Right atrium auricular region (tissue), 2 donors: ENCODE measurements around the gene DVL1. TPM values are rescaled to one million over a fixed set of nuclear protein-coding genes. Genes with fewer than 3 reads are reported as not detected.

Experiments used
- DNase-seq: peaks from one replicate; pipeline ENCODE4 v3.0.0-alpha.2; 2019; ENCODE audit warnings: low spot score
- H3K27ac ChIP-seq, 2 donors: fragments of 200-600 bp; sonication (generic); 1 replicate in 1 of 2; 2 replicates in 1 of 2; pipeline ENCODE4 v1.5.1; 2016 to 2019
- H3K27me3 ChIP-seq, 2 donors: fragments of 200-600 bp; sonication (generic); one replicate each; pipeline versions ENCODE4 v1.5.1 to v1.6.0; 2017 to 2019
- H3K36me3 ChIP-seq: fragments of 200-600 bp; sonication (generic); one replicate; pipeline ENCODE4 v1.5.1; 2016
- H3K4me1 ChIP-seq, 2 donors: fragments of 200-600 bp; sonication (generic); one replicate each; pipeline versions ENCODE4 v1.5.1 to v1.6.0; 2017 to 2019
- H3K4me3 ChIP-seq, 2 donors: fragments of 200-600 bp; sonication (generic); 1 replicate in 1 of 2; 2 replicates in 1 of 2; pipeline ENCODE4 v1.5.1; 2017 to 2019; ENCODE audit warnings: mild to moderate bottlenecking in 1 of 2, moderate library complexity in 1 of 2
- H3K9me3 ChIP-seq, 2 donors: fragments of 200-600 bp; sonication (generic); one replicate each; pipeline ENCODE4 v1.5.1; 2019
- total RNA-seq, 2 donors: library from RNA; depleted of rRNA; stranded (reverse); fragments of >200 nt; gene quantifications; one replicate each; pipeline ENCODE4 v1.1.0, GENCODE V29; 2016
- TF ChIP-seq, protein P1 (sequence below), 2 donors: fragments of 200-600 bp; sonication (generic); IDR thresholded peaks; one replicate each; pipeline ENCODE4 v1.5.1; 2019; ENCODE audit warnings: antibody characterized with exemption in 2 of 2

The DVL1 gene
- total RNA-seq, 2 donors from 2014 or later = 75.0 to 80.2 TPM

DNA sequence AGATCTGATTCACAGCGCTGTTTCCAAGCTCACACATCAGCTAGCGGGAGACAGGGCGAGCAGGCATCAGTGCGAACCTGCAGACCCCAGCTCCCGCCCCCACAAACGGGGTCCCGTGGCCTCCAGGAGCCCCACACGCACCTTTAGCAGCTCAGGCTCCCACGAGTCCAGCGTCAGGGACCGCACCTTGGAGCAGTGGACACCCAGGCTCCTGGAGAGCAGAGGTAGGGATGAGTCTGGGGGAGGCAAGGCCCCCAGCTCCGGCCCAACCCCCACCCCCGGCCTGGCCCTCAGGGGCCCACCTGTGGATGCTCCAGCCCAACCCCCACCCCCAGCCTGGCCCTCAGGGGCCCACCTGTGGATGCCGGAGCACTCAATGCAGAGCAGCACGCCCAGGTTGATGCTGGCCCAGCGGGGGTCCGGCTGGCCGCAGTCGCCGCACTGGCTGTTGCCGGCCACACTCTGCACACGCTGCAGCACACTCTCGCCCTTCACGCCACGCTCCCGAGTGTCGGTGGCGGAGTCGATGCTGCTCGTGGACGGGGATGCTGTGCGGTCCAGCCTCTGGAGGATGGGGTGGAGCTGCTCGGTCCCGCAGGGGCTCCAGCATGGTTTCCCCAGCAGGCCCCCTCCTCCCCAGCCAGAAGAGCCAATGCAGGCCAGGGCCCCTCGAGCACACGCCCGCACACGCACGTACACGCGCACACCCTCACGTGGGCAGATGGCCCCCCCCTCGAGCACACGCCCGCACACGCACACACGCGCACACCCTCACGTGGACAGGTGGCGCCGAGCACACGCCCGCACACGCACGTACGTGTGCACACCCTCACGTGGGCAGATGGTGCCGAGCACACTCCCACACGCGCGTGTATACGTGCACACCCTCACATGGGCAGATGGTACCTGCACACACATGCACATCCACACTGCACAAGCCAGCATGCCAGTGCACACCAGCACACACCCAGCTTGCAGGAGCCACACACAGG is 52.9 kb downstream of the DVL1 start:
- DNase-seq = no peak
- Histone ChIP-seq H3K9me3 (no peaks in the 10 kb centered on the region), H3K27me3 (no peaks in the 10 kb centered on the region), H3K4me1 (peaks cover 0 to 4% of the 10 kb centered on the region in 2 donors), H3K27ac (no peak overlapping the region), H3K4me3 (no peak overlapping the region), H3K36me3 (peaks cover 6% of the 10 kb centered on the region)
- TF ChIP-seq, protein P1, sequence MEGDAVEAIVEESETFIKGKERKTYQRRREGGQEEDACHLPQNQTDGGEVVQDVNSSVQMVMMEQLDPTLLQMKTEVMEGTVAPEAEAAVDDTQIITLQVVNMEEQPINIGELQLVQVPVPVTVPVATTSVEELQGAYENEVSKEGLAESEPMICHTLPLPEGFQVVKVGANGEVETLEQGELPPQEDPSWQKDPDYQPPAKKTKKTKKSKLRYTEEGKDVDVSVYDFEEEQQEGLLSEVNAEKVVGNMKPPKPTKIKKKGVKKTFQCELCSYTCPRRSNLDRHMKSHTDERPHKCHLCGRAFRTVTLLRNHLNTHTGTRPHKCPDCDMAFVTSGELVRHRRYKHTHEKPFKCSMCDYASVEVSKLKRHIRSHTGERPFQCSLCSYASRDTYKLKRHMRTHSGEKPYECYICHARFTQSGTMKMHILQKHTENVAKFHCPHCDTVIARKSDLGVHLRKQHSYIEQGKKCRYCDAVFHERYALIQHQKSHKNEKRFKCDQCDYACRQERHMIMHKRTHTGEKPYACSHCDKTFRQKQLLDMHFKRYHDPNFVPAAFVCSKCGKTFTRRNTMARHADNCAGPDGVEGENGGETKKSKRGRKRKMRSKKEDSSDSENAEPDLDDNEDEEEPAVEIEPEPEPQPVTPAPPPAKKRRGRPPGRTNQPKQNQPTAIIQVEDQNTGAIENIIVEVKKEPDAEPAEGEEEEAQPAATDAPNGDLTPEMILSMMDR (IDR thresholded peaks at IDR 0.05) = no peak

DNA sequence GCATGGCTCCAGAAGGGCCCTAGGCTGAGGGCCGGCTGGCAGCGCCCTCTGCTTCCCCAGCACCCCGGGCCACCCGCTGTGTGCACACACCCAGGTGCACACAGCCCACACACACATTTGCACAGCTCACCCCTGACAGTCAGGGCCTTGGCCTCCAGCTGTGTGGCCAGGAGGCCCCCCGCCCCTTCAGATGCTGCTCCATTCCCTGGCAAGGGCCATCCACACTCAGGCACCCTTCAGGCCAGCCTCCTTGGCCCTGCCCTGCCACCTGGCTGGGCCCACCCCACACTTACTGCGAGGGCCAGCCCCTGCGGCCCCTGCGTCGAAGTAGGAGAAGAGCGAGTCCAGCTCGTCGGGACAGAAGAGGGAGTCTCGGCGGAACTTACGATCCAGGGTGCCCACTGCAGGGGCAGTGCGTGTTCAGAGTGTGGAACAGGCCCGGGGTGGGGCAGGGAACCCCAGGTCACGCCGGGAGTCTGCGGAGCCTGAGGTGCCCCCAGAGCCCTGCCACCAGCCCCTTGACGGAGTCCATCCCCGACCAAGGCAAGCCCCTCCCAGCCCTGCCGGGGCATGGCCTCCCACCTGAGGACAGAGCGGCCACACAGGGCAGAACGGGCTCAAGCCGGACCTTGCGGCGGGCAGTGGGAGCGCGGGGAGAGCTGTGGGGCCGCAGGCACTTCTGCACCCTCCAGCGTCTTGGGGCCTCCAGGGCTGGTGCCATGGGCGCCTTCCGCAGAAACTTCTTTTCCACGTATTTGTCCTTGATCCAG is 53.9 kb downstream of the DVL1 start:
- H3K9me3 ChIP-seq = no peaks in the 10 kb centered on the region
- TF ChIP-seq, protein P1 (IDR thresholded peaks at IDR 0.05) = no peak
- peaks cover 6% of the 10 kb centered on the region for H3K36me3 ChIP-seq
- H3K27ac ChIP-seq = no peak overlapping the region
- peaks cover 0 to 14% of the 10 kb centered on the region in 2 donors for H3K4me1 ChIP-seq
- H3K27me3 ChIP-seq = no peaks in the 10 kb centered on the region
- no peak overlapping the region for H3K4me3 ChIP-seq
- no peak for DNase-seq

- peaks cover 0 to 15% of the 10 kb centered on the region in 2 donors for H3K4me1 ChIP-seq
- DNase-seq = no peak
- peaks cover 6% of the 10 kb centered on the region for H3K36me3 ChIP-seq
- H3K27ac ChIP-seq = no peak overlapping the region
- no peaks in the 10 kb centered on the region for H3K9me3 ChIP-seq
- TF ChIP-seq, protein P1 (IDR thresholded peaks at IDR 0.05) = no peak
- no peak overlapping the region for H3K4me3 ChIP-seq
- H3K27me3 ChIP-seq = no peaks in the 10 kb centered on the region
Measured at GRCh38 chr1:1294250-1294890, 54.8 kb downstream of the DVL1 start.

DNA sequence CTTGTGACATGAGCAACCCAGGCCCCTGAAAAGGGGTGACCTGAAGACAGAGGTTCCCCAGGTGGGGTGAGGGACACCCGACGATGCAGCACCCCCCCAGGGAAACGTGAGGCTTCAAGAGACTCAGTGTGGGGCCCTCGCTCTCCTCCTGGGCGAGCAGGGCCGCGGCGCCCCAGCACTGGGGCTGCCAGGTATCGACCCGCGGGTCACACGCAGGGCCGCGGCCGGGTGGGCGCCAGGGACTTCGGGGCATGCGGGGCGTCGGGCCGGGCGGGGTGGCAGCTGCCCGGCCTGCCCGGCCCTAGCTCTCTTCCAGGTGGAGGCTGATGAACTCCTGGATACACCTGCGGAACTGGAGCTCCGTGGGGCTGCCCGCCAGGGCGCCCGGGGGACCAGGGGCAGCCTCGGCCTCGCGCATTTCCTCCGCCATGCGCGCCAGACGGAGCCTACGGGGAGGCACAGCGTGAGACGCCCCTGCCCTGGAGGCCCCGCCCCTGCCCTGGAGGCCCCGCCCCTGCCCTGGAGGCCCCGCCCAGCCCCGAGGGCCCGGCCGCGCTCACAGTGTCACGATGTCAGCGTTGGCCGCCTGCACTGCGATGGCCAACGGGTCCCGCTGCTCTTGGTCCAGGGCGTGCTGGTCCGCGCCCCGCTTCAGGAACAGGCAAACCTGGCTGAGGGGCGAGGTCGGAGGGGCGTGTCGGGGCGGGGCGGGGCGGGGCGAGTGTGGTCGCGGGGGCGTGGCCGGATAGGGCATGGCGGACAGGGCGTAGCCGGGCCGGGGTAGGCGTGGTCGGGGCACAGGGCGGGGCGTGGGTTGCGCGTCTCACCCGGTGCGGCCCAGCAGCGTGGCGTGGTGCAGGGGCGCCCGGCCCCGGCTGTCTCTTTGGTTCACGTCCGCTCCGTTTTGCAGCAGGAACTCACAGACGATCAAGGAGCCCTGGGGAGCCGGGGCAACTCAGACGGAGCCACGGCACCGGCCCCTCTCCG is 55.7 kb downstream of the DVL1 start:
- no peak overlapping the region for H3K4me3 ChIP-seq
- H3K27ac ChIP-seq = no peak overlapping the region
- TF ChIP-seq, protein P1 (IDR thresholded peaks at IDR 0.05) = no peak
- no peak for DNase-seq
- peaks cover 6% of the 10 kb centered on the region for H3K36me3 ChIP-seq
- H3K27me3 ChIP-seq = no peaks in the 10 kb centered on the region
- H3K9me3 ChIP-seq = no peaks in the 10 kb centered on the region
- peaks cover 0 to 15% of the 10 kb centered on the region in 2 donors for H3K4me1 ChIP-seq

DNA sequence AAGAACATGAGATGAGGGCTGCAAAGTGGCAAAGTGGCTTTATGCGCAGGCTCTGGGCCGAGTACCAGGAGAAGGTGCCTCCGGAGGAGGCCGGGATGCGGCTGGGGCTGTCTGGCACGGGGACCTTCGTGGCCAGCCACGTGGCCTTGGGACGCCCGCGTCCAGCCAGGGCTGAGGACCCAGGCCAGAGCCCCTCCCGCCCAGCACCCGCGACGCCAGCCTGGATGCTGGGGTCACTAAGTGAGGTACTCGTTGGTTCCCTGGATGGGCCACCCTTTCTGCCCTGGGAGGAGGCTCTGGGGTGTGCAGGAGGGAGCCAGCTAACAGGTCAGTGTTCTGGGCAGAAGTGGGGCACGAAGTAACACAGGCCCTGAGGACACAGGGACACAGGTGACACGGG is 56.4 kb downstream of the DVL1 start:
- H3K4me3 ChIP-seq = no peak overlapping the region

More for the DNA sequence above, 56.4 kb downstream of the DVL1 start:
- peaks cover 6% of the 10 kb centered on the region for H3K36me3 ChIP-seq
- peaks cover 0 to 15% of the 10 kb centered on the region in 2 donors for H3K4me1 ChIP-seq
- no peaks in the 10 kb centered on the region for H3K27me3 ChIP-seq
- TF ChIP-seq, protein P1 (IDR thresholded peaks at IDR 0.05) = no peak
- DNase-seq = no peak
- no peaks in the 10 kb centered on the region for H3K9me3 ChIP-seq
- no peak overlapping the region for H3K27ac ChIP-seq
